HG02970 (cell line): Measurements from ENCODE around the gene ZNF546.
A peak's percentile ranks its signal among the peaks of the same experiment; 100 is the strongest.
"Not testable (repeated sequence)": the region's sequence is repeated elsewhere in the genome, so short reads cannot be mapped to it uniquely, and the experiment has no call there.

Experiments used
- ATAC-seq: cut with Tn5 transposase; IDR thresholded peaks from one replicate; pipeline ENCODE4 v1.9.1; 2021; ENCODE audit warnings: mild to moderate bottlenecking, moderate library complexity, moderate number of reproducible peaks; ENCODE audit not compliant: unreplicated experiment, low FRiP score

The ZNF546 gene

DNA sequence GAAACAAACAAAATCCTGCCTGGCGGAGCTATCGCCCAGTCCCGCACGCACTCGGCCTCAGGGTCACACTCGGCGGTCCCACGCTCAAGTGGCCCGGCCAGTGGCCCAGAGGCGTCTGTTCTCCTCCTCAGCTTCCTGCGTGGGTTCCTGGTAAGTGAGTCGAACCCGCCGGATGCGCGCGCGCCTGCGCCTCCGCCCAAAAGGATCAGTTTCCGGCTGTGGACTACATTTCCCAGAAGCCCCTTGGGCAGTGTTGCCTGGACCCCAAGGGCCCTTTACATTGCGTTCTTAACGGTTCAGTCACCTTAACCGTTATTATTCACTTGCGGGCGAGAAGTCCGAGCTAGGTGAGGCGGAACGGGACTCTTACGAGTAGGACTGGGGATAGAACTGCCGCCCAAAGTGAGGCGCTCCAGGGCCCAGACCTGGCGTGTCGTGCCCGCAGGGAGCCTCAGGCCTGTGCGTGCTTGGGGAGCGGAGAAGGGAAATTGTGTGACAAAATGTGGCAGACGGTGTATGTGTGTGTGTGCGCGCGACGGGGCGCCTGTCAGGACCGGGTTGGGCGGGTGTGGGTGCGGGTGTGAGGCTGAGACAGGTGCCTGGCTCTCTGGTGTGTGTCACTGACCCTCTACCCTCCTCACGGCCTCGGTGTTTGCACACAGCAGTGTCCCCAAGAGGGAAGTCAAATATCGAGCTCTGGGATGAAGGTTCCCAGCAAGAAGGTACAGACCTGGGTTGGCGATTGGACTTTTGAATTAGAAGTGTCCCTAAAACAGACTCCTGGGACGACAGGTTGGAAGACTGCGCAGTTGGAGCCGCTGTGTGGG is at the start of gene ZNF546:
ZNF546 (plus strand) TSS at position 250 of the 827 bp plus-strand sequence. CDS start 1,267 bp downstream, outside the sequence.
- peak; percentile 77 for ATAC-seq

DNA sequence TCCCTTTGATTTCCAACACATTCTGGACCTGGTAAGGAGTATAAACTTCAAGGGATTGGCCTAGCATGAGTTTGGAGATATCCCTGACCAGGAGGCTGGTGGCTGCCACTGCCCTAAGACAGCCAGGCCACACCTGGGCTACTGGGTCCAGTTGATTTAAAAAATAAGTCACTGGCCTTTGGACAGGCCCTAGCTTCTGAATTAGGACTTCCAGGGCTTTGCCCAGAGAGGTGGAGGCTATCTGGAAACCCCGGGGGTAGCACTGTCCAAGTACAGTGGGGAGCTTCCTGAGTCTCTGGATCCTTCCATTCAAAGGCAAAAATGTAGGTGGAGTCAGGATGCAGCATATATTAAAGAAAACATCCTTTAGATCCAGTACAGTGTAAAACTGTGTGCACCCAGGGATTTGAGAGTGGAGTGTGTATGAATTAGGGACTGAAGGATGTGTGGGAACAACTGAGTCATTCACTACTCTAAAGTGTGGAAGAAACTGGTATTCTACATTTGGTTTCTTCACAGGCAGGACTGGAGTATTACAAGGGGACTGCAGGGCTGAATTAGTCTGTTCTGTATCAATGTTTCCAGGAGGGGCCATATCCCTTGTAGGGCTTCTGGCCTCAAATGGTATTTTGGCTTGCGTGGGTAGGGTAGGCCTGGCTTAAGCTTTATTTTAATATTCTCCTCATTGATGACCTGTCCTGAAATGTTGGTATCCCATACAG is 47.7 kb upstream of the ZNF546 start:
- ATAC-seq: no peak

DNA sequence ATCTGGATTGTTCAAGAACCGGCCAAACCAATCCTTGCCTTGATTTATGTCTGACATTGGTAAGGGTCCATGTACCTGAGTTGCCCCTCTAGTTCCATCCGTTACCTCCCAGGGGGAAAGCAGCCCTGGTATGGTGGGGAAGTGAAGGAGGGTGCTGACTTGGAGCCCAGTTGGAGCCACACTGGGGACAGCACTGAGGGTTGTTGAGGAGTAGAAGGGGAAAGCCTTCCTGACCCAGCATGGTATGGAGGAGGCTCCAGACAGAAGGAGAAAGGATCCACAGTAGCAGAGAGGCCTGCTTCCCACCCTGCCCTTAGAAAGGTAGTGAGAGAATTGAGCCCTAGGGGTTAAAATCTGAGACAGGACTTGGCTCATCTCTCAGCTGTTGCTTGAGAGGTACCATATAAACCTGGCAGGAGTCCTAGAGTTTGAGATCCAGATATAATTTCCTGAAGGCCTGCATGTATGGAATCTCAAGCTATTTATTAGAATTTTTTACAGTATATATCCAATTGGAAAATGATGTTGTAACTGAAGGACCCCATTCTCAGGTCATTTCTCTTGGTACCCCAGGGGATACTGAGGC is 45.7 kb upstream of the ZNF546 start:
- no peak for ATAC-seq

DNA sequence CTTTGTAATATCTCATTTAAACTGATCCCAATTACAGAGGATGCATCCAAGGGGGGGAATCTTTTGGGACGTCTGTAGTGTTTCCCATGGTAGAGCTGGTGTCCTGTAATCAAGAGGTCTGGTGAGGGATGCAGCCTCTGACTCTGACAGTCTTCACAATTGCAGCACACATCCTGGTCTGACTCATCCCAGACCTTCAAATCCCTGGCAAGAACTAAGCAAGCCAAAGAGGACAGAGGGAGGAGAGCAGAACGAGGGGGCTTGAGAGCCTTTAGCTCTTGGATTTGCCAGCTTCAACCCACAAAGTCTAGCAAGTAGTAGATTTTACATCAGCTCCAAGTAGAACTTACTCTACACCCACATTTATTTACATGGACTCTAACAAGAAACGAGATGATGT is 45.2 kb upstream of the ZNF546 start:
- ATAC-seq: no peak

DNA sequence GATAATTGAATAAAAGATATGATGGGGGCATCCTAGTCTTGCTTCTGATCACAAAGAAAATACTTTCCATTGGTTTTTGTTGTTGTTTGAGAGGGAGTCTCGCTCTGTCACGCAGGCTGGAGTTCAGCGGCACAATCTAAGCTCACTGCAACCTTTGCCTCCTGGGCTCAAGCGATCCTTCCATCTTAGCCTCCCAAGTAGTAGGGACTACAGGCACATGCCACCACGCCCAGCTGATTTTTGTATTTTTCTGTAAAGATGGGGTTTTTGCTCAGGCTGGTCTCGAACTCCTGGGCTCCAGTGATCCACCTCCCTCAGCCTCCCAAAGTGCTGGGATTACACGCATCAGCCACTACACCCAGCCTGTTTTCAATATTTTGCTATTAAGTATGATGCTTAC is 42.9 kb upstream of the ZNF546 start:
- ATAC-seq: no peak

DNA sequence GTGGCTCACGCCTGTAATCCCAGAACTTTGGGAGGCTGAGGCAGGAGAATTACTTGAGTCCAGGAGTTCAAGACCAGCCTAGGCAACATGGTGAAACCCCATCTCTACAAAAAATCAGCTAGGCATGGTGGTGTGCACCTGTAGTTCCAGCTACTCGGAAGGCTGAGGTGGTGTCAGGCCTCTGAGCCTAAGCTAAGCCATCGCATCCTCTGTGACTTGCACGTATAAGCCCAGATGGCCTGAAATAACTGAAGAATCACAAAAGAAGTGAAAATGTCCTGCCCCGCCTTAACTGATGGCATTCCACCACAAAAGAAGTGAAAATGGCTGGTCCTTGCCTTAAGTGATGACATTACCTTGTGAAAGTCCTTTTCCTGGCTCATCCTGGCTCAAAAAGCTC is 39.0 kb upstream of the ZNF546 start:
- ATAC-seq: not testable (repeated sequence)

DNA sequence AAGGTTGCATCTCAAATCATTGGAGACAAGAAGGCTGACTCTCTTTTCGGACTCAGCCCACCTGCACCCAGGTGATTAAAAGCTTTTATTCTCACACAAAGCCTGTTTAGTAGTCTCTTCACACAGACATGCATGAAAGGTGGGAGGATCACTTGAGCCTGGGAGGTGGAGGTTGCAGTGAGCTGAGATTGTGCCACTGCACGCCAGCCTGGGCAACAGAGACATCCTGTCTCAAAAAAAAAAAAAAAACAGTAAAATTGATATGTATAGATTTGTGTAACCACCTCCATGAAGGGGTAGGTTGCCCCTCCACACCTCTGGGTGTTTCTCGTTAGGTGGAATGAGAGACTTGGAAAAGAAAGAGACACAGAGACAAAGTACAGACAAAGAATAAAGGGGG is 37.9 kb upstream of the ZNF546 start:
- ATAC-seq: not testable (repeated sequence)

DNA sequence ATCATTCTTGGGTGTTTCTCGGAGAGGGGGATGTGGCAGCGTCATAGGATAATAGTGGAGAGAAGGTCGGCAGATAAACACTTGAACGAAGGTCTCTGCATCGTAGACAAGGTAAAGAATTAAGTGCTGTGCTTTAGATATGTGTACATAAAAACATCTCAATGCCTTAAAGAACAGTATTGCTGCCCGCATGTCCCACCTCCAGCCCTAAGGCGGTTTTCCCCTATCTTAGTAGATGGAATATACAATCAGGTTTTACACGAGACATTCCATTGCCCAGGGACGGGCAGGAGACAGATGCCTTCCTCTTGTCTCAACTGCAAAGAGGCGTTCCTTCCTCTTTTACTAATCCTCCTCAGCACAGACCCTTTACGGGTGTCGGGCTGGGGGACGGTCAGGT is 37.5 kb upstream of the ZNF546 start:
- not testable (repeated sequence) for ATAC-seq

DNA sequence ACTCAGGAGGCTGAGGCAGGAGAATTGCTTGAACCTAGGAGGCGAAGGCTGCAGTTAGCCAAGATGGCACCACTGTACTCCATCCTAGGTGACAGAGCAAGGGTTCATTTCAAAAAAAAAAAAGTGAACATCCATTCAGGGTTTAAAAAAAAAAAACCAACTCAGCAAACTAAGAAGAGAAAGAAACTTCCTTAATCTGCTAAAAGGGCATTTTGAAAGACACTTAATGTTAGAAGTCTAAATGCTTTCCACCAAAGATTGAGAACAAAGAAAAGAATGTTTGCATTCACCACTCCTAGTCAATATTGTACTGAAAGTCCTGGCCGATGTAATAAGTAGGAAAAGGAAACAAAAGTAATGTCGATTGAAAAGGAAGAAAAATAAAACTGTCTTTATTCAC is 33.0 kb upstream of the ZNF546 start:
- ATAC-seq: no peak

DNA sequence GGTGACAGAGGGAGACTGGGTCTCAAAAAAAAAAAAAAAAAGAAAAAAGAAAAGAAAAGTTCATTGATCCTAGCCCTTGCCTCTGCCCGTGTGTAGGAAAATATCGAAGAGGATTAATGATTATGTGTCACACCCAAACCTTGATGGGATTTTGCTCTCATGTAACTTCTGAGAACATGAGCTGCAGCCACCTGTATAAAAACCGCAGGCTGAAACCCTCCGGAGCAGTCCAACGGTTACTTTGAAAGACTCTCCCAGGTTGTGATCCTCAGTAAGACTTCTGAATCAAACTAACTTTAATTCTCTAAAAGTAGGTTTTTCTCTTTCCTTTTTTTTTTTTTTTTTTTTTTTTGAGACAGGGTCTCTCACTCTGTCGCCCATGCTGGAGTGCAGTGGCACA is 30.2 kb upstream of the ZNF546 start:
- no peak for ATAC-seq

DNA sequence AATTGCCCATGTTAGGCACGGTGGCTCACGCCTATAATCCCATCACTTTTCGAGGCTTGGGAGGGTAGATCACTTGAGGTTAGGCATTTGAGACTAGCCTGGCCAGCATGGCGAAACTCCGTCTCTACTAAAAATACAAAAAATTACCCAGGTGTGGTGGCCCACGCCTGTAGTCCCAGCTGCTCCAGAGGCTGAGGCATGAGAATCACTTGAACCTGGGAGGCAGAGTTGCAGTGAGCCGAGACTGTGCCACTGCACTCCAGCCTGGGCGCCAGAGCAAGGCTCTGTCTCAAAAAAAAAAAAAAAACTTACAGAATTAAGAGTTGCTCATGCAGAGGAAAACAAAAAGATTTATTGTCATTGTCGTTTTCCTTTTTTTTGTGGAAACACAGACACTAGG is 29.3 kb upstream of the ZNF546 start:
- ATAC-seq: no peak

DNA sequence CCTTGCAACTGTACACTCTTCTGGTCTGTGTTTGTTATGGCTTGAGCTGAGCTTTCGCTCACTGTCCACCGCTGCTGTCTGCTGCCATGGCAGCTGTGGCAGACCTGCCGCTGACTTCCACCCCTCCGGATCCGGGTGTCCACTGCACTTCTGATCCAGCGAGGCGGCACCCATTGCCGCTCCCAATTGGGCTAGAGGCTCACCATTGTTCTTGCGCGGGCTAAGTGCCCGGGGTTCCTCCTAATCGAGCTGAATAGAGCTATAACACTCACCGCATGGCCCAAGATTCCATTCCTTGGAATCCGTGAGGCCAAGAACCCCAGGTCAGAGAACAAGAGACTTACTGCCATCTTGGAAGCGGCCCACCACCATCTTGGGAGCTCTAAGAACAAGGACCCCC is 28.1 kb upstream of the ZNF546 start:
- ATAC-seq: no peak

DNA sequence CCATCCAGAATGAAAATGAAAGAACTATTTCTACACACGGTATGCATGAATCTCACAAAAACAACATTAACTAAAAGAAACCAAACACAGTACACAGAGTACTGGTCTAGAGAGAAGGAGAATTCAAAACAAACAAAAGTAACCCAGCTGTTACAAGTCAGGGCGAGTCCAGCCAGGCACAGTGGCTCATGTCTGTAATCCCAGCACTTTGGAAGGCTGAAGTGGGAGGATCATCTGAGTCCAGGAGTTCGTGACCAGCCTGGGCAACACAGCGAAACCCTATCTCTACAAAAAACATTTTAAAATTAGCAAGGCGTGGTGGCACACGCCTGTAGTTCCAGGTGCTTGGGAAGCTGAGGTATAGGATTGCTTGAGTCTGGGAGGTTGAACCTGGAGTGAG is 27.6 kb upstream of the ZNF546 start:
- no peak for ATAC-seq

DNA sequence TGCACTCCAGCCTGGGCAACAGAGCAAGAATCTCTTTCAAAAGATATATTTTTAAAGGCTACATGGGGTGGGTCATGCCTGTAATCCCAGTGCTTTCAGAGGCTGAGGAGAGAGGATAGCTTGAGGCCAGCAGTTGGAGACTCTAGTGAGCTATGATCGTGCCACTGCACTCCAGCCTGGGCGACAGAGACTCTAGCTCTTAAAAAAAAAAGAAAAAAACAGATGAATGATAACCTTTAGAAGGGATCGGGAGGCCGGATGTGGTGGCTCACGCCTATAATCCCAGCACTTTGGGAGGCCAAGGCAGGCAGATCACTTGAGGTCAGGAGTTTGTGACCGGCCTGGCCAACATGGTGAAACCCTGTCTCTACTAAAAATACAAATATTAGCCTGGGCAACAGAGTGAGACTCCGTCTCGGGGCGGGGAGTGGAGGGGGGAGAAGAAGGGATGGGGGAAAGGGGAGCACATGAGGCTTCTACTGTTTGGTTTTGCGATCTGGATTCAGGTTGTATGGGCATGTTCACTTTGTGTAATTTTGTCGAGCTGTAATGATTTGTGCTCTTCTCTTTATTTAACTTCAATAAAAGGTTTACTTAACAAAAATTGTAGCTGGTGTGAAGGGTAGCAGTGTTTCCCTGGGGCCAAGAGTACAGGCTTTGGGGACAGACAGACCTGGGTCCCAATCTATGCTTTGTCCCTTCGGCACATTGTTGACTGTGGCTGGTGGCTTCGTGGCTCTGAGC is 27.0 kb upstream of the ZNF546 start:
- no peak for ATAC-seq

DNA sequence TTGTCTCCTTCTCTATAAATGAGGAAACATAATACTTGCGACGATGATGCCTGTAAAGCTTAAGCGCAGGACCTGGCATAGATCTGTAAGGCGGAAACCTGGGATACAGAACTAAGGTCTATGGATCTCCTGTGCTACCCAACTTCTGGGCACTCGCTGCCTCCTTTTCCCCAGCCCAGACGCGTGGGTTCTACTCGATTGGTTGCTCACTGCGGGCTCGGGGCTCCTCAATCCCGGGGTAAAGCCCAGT is 26.5 kb upstream of the ZNF546 start:
- ATAC-seq: peak; percentile 27

DNA sequence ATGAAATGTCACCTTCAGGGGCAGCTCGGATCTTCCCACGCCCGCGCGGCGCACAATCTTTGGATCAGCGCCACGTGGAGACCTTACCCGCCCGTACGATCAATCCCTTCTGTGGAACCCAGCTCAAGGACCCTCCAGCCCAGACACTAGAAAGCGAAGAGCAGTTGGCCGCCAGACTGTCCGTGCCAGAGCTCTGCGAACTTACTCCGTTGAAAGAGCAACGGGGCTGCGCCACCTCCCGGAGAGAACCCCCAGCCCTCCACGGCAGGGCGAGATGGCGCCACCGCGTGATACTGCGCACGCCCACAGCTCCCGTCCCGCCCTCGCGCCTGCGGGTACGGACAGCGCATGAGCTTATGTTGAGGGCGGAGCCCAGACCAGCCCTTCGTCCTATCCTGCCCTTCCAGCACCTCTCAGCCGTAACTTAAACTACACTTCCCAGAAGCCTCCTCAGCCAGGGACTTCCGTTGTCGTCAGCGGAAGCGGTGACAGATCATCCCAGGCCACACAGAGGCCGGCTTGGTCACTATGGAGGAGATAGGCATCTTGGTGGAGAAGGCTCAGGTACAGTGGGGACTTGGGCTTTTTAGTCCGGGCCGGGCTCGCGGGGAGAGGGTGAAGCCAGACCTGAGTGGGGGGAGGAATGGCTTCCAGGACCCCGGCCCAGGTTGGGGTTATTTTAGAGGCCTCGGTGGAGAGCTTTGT is 26.0 kb upstream of the ZNF546 start, which contains the start of gene PSMC4:
PSMC4 (plus strand) TSS at position 491 of the 705 bp plus-strand sequence; CDS start at position 529, 38 bp downstream.
- ATAC-seq: peak; percentile 95

DNA sequence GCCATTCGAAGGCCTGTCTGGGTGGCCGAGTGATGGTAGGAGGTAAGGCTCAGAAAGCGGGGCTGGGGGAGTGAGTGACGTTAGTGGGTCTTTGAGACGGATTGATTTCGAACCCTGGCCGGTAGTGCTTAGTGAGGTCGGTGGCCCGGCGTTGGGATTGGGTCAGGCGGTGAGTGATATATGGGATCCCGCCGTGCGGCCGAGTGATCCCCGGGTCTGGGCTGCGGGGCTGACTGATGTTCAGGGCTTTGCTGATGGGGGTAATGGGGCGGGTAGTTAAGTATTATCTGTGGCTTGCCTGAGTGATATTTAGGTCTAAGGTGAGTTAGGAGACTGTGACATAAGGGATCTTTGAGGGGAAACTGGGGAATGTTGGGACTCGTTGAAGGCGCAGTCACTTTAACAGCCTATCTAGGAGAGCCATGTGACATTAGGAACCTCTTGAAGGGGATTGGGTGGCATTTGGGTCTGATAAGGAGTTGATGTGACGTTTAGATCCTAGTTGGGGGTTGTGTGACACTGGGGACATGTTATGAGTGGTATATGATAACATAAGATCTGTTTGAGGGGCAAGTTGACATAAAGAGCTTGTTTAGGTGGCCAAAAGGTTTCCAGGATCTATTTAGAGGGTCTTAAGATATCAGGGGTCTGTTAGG is 25.4 kb upstream of the ZNF546 start:
- ATAC-seq: no peak

DNA sequence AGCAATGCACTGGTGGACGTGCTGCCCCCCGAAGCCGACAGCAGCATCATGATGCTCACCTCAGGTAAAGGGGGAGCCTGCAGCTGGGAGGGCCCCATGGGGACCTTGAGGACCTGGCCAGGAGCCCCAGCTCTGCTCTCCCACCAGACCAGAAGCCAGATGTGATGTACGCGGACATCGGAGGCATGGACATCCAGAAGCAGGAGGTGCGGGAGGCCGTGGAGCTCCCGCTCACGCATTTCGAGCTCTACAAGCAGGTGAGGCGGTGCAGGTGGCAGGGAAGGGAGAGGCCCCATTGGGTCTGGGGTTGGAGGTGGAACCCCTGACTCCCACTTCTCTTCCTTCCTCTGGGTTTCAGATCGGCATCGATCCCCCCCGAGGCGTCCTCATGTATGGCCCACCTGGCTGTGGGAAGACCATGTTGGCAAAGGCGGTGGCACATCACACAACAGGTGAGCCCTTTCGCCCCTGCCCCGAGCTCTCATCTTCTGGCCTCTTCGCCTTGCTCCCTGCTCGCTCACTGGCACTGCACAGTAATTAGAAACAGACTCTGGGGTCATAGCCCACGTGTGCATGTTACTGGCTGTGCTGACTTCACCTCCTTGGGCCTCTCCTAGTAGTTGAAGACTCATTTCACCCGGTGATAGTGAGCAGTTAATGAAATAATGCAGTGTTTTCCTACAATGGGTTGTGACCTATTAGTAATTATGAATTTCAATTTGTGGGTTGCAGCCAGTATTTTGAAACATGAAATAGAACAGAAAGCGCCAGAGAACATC is 22.3 kb upstream of the ZNF546 start:
- no peak for ATAC-seq

DNA sequence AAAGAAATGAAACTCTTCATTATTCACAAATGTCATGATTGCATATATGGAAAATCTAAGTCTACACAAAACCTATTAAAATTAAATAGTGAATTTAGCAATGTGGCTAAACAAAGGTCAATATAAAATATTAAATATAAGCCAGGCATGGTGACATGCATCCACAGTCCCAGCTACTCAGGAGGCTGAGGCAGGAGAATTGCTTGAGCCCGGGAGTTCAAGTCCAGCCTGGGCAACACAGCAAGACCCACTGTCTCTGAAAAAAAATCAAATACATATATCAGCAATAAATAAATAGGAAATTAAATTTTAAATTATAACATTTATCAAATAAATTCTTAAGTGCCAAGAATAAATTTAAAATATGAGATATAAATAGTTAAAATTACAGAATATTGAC is 14.0 kb upstream of the ZNF546 start:
- no peak for ATAC-seq
